IMR-90 (cell line): Measurements from ENCODE around the gene TRUB2. TPM values are rescaled to one million over a fixed set of nuclear protein-coding genes. Genes with fewer than 3 reads are reported as not detected.
A peak's percentile ranks its signal among the peaks of the same experiment; 100 is the strongest.

Experiments used
- ATAC-seq: fragments of 200-7000 bp; cut with Tn5 transposase; 2 replicates; pipeline ENCODE4 v1.9.1; 2020; ENCODE audit warnings: low read depth, mild to moderate bottlenecking, moderate library complexity
- BruUV-seq: library from RNA; stranded (reverse); fragments of 400-500 nt; replicated peaks from 2 replicates; lab custom pipeline; 2021; lab: Mats Ljungman, UMichigan
- CTCF ChIA-PET: fragments of 300-600 bp; formaldehyde crosslinking; extraction: SDS; loops from one replicate; lab custom pipeline; 2021; ENCODE audit warnings: antibody characterized with exemption; lab: Yijun Ruan, JAX
- POLR2A ChIA-PET: fragments of 300-600 bp; sonication (Branson Sonifier 250); formaldehyde crosslinking; loops from one replicate; lab custom pipeline; 2022; ENCODE audit warnings: antibody characterized with exemption; ENCODE audit not compliant: unreplicated experiment; lab: Charles Lee
- DNase-seq: peaks from one replicate; pipeline ENCODE4 v3.0.0; 2013
- H2AFZ ChIP-seq: replicated peaks from 2 replicates; pipeline ENCODE3; 2013; ENCODE audit warnings: low read length, mild to moderate bottlenecking; ENCODE audit not compliant: poor library complexity
- H2AK5ac ChIP-seq: 2 replicates; pipeline ENCODE4 v1.6.1; 2013; ENCODE audit warnings: low read depth, low read length, inconsistent platforms
- H2AK9ac ChIP-seq: replicated peaks from 2 replicates; pipeline ENCODE3; 2013; ENCODE audit warnings: mild to moderate bottlenecking, low read depth, low read length, moderate library complexity; ENCODE audit not compliant: poor library complexity
- H2BK120ac ChIP-seq: 2 replicates; pipeline ENCODE4 v1.6.1; 2013; ENCODE audit warnings: low read depth, low read length, inconsistent platforms
- H2BK15ac ChIP-seq: 3 replicates; pipeline ENCODE4 v1.6.1; 2013; ENCODE audit warnings: low read depth, low read length, inconsistent platforms
- H2BK20ac ChIP-seq: 2 replicates; pipeline ENCODE4 v1.6.1; 2013; ENCODE audit warnings: low read depth, mild to moderate bottlenecking, inconsistent platforms, low read length, moderate library complexity
- H2BK5ac ChIP-seq: 2 replicates; pipeline ENCODE4 v1.6.1; 2013; ENCODE audit warnings: mild to moderate bottlenecking, low read depth, low read length, inconsistent platforms; ENCODE audit not compliant: poor library complexity, severe bottlenecking
- H3K14ac ChIP-seq: replicated peaks from 2 replicates; pipeline ENCODE4 v1.6.1; 2013; ENCODE audit warnings: low read depth, low read length, inconsistent platforms
- H3K18ac ChIP-seq: 2 replicates; pipeline ENCODE4 v1.6.1; 2013; ENCODE audit warnings: low read depth, low read length, control low read depth
- H3K23ac ChIP-seq: 2 replicates; pipeline ENCODE4 v1.6.1; 2013; ENCODE audit warnings: low read depth, low read length, inconsistent platforms
- H3K27ac ChIP-seq: 2 replicates; pipeline ENCODE4 v1.5.1; 2013; ENCODE audit warnings: mild to moderate bottlenecking, control low read depth, low read length; ENCODE audit not compliant: insufficient read depth
- H3K27me3 ChIP-seq: 2 replicates; pipeline ENCODE4 v1.6.1; 2013; ENCODE audit warnings: low read length; ENCODE audit not compliant: control insufficient read depth, insufficient read depth
- H3K36me3 ChIP-seq: 2 replicates; pipeline ENCODE4 v1.6.1; 2013; ENCODE audit warnings: low read length, mixed read lengths; ENCODE audit not compliant: control insufficient read depth, insufficient read depth
- H3K4ac ChIP-seq: 2 replicates; pipeline ENCODE4 v1.6.1; 2013; ENCODE audit warnings: low read depth, low read length, inconsistent platforms
- H3K4me1 ChIP-seq: 2 replicates; pipeline ENCODE4 v1.6.1; 2013; ENCODE audit warnings: low read length, mixed read lengths; ENCODE audit not compliant: control insufficient read depth, insufficient read depth
- H3K4me2 ChIP-seq: 2 replicates; pipeline ENCODE4 v1.6.1; 2013; ENCODE audit warnings: low read depth, mild to moderate bottlenecking, control low read depth, low read length, moderate library complexity
- H3K4me3 ChIP-seq: 2 replicates; pipeline ENCODE4 v1.5.1; 2013; ENCODE audit warnings: low read depth, mild to moderate bottlenecking, control low read depth, low read length, moderate library complexity; ENCODE audit not compliant: insufficient read depth
- H3K56ac ChIP-seq: 2 replicates; pipeline ENCODE4 v1.6.1; 2013; ENCODE audit warnings: low read length, inconsistent platforms; ENCODE audit not compliant: insufficient read depth; ENCODE audit errors: extremely low read depth
- H3K79me1 ChIP-seq, 2 experiments: 2 replicates each; pipeline ENCODE4 v1.6.1; 2013; ENCODE audit warnings: low read length in 2 of 2, inconsistent platforms in 1 of 2, low read depth in 1 of 2
- H3K9ac ChIP-seq: 2 replicates; pipeline ENCODE4 v1.6.1; 2013; ENCODE audit warnings: low read depth, low read length, control low read depth
- H3K9me1 ChIP-seq: 2 replicates; pipeline ENCODE4 v1.6.1; 2013; ENCODE audit warnings: low read length, inconsistent platforms; ENCODE audit not compliant: insufficient read depth
- H3K9me3 ChIP-seq: 2 replicates; pipeline ENCODE4 v1.6.1; 2013; ENCODE audit warnings: low read length; ENCODE audit not compliant: control insufficient read depth, insufficient read depth
- H4K20me1 ChIP-seq: 2 replicates; pipeline ENCODE4 v1.6.1; 2013; ENCODE audit warnings: low read length, inconsistent platforms; ENCODE audit not compliant: insufficient read depth
- H4K5ac ChIP-seq: 2 replicates; pipeline ENCODE4 v1.6.1; 2013; ENCODE audit warnings: mild to moderate bottlenecking, low read depth, low read length, control low read depth
- H4K8ac ChIP-seq, 2 experiments: 2 replicates each; pipeline ENCODE4 v1.6.1; 2013; ENCODE audit warnings: low read depth in 2 of 2, low read length in 2 of 2, control low read depth in 1 of 2, inconsistent platforms in 1 of 2
- H4K91ac ChIP-seq: 2 replicates; pipeline ENCODE4 v1.6.1; 2013; ENCODE audit warnings: low read depth, low read length, inconsistent platforms; ENCODE audit not compliant: insufficient read depth
- BHLHE40 ChIP-seq: fragments of 150-350 bp; IDR thresholded peaks from 2 replicates; pipeline ENCODE4 v1.6.1; 2016; ENCODE audit warnings: mild to moderate bottlenecking, low read depth, low read length
- ELK1 ChIP-seq: fragments of 150-350 bp; IDR thresholded peaks from 2 replicates; pipeline ENCODE4 v1.6.1; 2016; ENCODE audit warnings: low read depth, mild to moderate bottlenecking, low read length, moderate library complexity, borderline replicate concordance
- MAZ ChIP-seq: IDR thresholded peaks from 2 replicates; pipeline ENCODE4 v1.6.1; 2012; ENCODE audit warnings: low read depth, mild to moderate bottlenecking, low read length, improper control_type of control experiment, moderate library complexity, borderline replicate concordance
- MXI1 ChIP-seq: IDR thresholded peaks from 2 replicates; pipeline ENCODE4 v1.6.1; 2012; ENCODE audit warnings: low read depth, mild to moderate bottlenecking, low read length, moderate library complexity, borderline replicate concordance
- WGBS, 2 experiments: methylation state at CpG; one replicate each; pipeline versions ENCODE4 v1.1.5 to v1.1.7; 2013; ENCODE audit warnings: missing lambda C conversion rate in 2 of 2; ENCODE audit not compliant: insufficient read length in 1 of 2; ENCODE audit errors: extremely low coverage in 2 of 2; 5-methylcytosine and 5-hydroxymethylcytosine counted together
- dilution Hi-C: fragments of 300-500 bp; cut with HindIII; formaldehyde crosslinking; loops from one replicate; pipeline ENCODE4 v1.14.3; 2018; ENCODE audit warnings: low sequenced_read_pairs; ENCODE audit not compliant: unreplicated experiment
- in situ Hi-C: fragments of 300-500 bp; cut with MboI; formaldehyde crosslinking; loops from 3 replicates; pipeline ENCODE4 v1.14.3; 2019; ENCODE audit warnings: low sequenced_read_pairs, inconsistent platforms, mixed read lengths
- intact Hi-C: fragments of 100-400 bp; cut with micrococcal nuclease; formaldehyde crosslinking; loops from 2 replicates; pipeline ENCODE4 v1.10.0; 2022
- polyA plus RNA-seq, 3 experiments: library from polyadenylated mRNA; depleted of rRNA; stranded (reverse); fragments of >200 nt; gene quantifications; 2 replicates each; pipeline ENCODE4 v1.2.3, GENCODE V29; 2012; ENCODE audit warnings: low replicate concordance in 1 of 3
- total RNA-seq: library from RNA; depleted of rRNA; stranded (reverse); fragments of >200 nt; gene quantifications from 2 replicates; pipeline ENCODE4 v1.2.3, GENCODE V29; 2012

The TRUB2 gene
- total and polyA plus RNA-seq, 2 of the 4 experiments (the other 2 are of a cell fraction): 18.0 to 21.3 TPM

- Histone ChIP-seq H3K9ac (peak within 1 kb of the TSS; percentile 76), H2BK15ac (no peak within 1 kb of the TSS), H3K36me3 (peaks cover 9% of the 10 kb centered on the region; the same call in 1 of the 2 replicates), H2AK9ac (peak within 1 kb of the TSS; percentile 94), H3K23ac (peak within 1 kb of the TSS; percentile 74), H2BK120ac (peak within 1 kb of the TSS; percentile 28; the same call in 1 of the 2 replicates), H2BK5ac (peak within 1 kb of the TSS; percentile 59), H3K9me1 (peaks cover 12% of the 10 kb centered on the region), H3K18ac (no peak within 1 kb of the TSS), H4K8ac (peak within 1 kb of the TSS; percentile 88 to 93), H4K5ac (peak within 1 kb of the TSS; percentile 97), H3K9me3 (no peaks in the 10 kb centered on the region), H3K56ac (peak within 1 kb of the TSS; percentile 34; the same call in 1 of the 2 replicates), H3K79me1 (peaks cover 0 to 25% of the 10 kb centered on the region in 2 experiments; a peak in 3 of 4 replicates), H4K20me1 (peaks cover 3% of the 10 kb centered on the region; the same call in 1 of the 2 replicates), H3K4me3 (peak within 1 kb of the TSS; percentile 94), H2AFZ (peak within 1 kb of the TSS; percentile 98), H4K91ac (peak within 1 kb of the TSS; percentile 56), H2AK5ac (peak within 1 kb of the TSS; percentile 51), H3K4me1 (peaks cover 4% of the 10 kb centered on the region; the same call in 1 of the 2 replicates), H3K27ac (peak within 1 kb of the TSS; percentile 80; the same call in 1 of the 2 replicates), H3K4me2 (peak within 1 kb of the TSS; percentile 88), H3K14ac (peak within 1 kb of the TSS; percentile 72), H3K27me3 (no peaks in the 10 kb centered on the region), H2BK20ac (no peak within 1 kb of the TSS), H3K4ac (peak within 1 kb of the TSS; percentile 69)
- DNase-seq: peak; percentile 66
- BruUV-seq: no TSS peak
- dilution Hi-C loops: no loop called here
- peak; percentile 97 for ATAC-seq
- in situ Hi-C loops: no loop called here
- intact Hi-C loops: no loop called here
- WGBS, 2 experiments: 14% methylated on average over 14 of the region's 75 CpGs; no CpG with 5 or more reads in 1 of the 2 experiments
- ChIA-PET CTCF (no interaction called here), POLR2A (no interaction called here)
- TF ChIP-seq BHLHE40: peak; percentile 53
- TF ChIP-seq ELK1: no peak
- peak; percentile 60; the same call in 1 of the 2 replicates for TF ChIP-seq MAZ
- TF ChIP-seq MXI1: peak; percentile 77
Measured at GRCh38 chr9:128339761-128340690, 17.8 kb upstream of the TRUB2 start, which contains the start of gene SLC27A4. SLC27A4 (plus strand) TSS chr9:128340527; CDS start chr9:128343133, 2,606 bp downstream.
